ENCODE results near the gene SCP2D1.
"Not testable (repeated sequence)": the region's sequence is repeated elsewhere in the genome, so short reads cannot be mapped to it uniquely, and the experiment has no call there.

The SCP2D1 gene

GRCh38 chr20:18813483-18813882 is at the start of gene SCP2D1:
SCP2D1 (plus strand) TSS chr20:18813783; CDS start chr20:18813816, 33 bp downstream.
- Histone ChIP-seq H3K4me1 (ENCODE audit: control insufficient read depth, insufficient read depth, low read length) (no peaks in the 10 kb centered on the region), H3K9ac (ENCODE audit: low read length) (no peak within 1 kb of the TSS)

DNA sequence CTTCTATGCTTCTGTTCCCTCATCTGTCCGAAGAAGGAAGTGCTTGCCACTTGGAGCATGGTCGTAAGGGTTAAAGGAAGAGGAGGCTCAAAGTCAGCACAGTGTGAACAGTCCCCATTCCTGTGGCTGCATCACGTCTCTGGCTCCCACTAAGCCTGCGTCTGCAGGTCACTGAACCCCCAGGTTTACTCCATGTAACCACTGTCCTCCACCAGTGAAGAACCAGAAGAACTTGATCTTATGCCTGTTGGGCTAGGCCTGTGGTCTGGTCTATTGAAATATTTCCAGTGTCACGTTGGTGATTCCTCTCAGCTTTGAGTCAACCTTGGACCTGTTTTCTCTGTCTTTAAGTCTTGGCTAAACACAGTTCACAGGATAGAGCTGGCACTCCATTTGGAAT is 45.9 kb upstream of the SCP2D1 start:
- Histone ChIP-seq H3K9me3 (ENCODE audit: control insufficient read depth, insufficient read depth, low read depth, low read length) (no peaks in the 10 kb centered on the region), H3K27ac (ENCODE audit: low read depth, low read length) (no peak overlapping the region), H3K9ac (ENCODE audit: low read length) (no peak overlapping the region), H3K4me1 (ENCODE audit: control insufficient read depth, insufficient read depth, low read length) (no peaks in the 10 kb centered on the region), H3K36me3 (ENCODE audit: control insufficient read depth, insufficient read depth, low read length) (0 out of 2 replicates have a peak, but pooled peaks cover 3% of the 10 kb centered on the region), H3K4me3 (ENCODE audit: low read depth, low read length) (no peak overlapping the region), H3K27me3 (ENCODE audit: control insufficient read depth, insufficient read depth, low read length) (no peaks in the 10 kb centered on the region)

More at GRCh38 chr20:18813483-18813882, at the start of gene SCP2D1:
- Histone ChIP-seq H3K27me3 (ENCODE audit: control insufficient read depth, insufficient read depth, low read length) (no peaks in the 10 kb centered on the region; the same call in 1 of the 2 replicates), H3K27ac (ENCODE audit: low read depth, low read length) (no peak within 1 kb of the TSS), H3K4me3 (ENCODE audit: low read depth, low read length) (no peak within 1 kb of the TSS), H3K36me3 (ENCODE audit: control insufficient read depth, insufficient read depth, low read length) (no peaks in the 10 kb centered on the region), H3K9me3 (ENCODE audit: control insufficient read depth, insufficient read depth, low read depth, low read length) (no peaks in the 10 kb centered on the region)

GRCh38 chr20:18773566-18773965 is 40.0 kb upstream of the SCP2D1 start:
- H3K9ac ChIP-seq (ENCODE audit: low read length) = no peak overlapping the region
- no peak overlapping the region for H3K4me3 ChIP-seq (ENCODE audit: low read depth, low read length)
- no peak overlapping the region for H3K27ac ChIP-seq (ENCODE audit: low read depth, low read length)
- H3K9me3 ChIP-seq (ENCODE audit: control insufficient read depth, insufficient read depth, low read depth, low read length) = no peaks in the 10 kb centered on the region
- no peaks in the 10 kb centered on the region for H3K27me3 ChIP-seq (ENCODE audit: control insufficient read depth, insufficient read depth, low read length)
- no peaks in the 10 kb centered on the region for H3K36me3 ChIP-seq (ENCODE audit: control insufficient read depth, insufficient read depth, low read length)
- H3K4me1 ChIP-seq (ENCODE audit: control insufficient read depth, insufficient read depth, low read length) = no peaks in the 10 kb centered on the region

- Histone ChIP-seq H3K9me3 (ENCODE audit: control insufficient read depth, insufficient read depth, low read depth, low read length) (no peaks in the 10 kb centered on the region), H3K4me1 (ENCODE audit: control insufficient read depth, insufficient read depth, low read length) (no peaks in the 10 kb centered on the region), H3K4me3 (ENCODE audit: low read depth, low read length) (no peak overlapping the region), H3K9ac (ENCODE audit: low read length) (no peak overlapping the region), H3K27ac (ENCODE audit: low read depth, low read length) (no peak overlapping the region), H3K36me3 (ENCODE audit: control insufficient read depth, insufficient read depth, low read length) (no peaks in the 10 kb centered on the region), H3K27me3 (ENCODE audit: control insufficient read depth, insufficient read depth, low read length) (no peaks in the 10 kb centered on the region)
Measured at GRCh38 chr20:18774207-18774606, 39.4 kb upstream of the SCP2D1 start.

- no peaks in the 10 kb centered on the region for H3K27me3 ChIP-seq (ENCODE audit: control insufficient read depth, insufficient read depth, low read length)
Measured at GRCh38 chr20:18775633-18776032, 38.0 kb upstream of the SCP2D1 start.

GRCh38 chr20:18778690-18779392 is 34.7 kb upstream of the SCP2D1 start:
- no peaks in the 10 kb centered on the region for H3K36me3 ChIP-seq (ENCODE audit: control insufficient read depth, insufficient read depth, low read length)

More at GRCh38 chr20:18775633-18776032, 38.0 kb upstream of the SCP2D1 start:
- Histone ChIP-seq H3K9ac (ENCODE audit: low read length) (no peak overlapping the region), H3K9me3 (ENCODE audit: control insufficient read depth, insufficient read depth, low read depth, low read length) (no peaks in the 10 kb centered on the region), H3K4me3 (ENCODE audit: low read depth, low read length) (no peak overlapping the region), H3K27ac (ENCODE audit: low read depth, low read length) (no peak overlapping the region), H3K4me1 (ENCODE audit: control insufficient read depth, insufficient read depth, low read length) (no peaks in the 10 kb centered on the region), H3K36me3 (ENCODE audit: control insufficient read depth, insufficient read depth, low read length) (no peaks in the 10 kb centered on the region)

DNA sequence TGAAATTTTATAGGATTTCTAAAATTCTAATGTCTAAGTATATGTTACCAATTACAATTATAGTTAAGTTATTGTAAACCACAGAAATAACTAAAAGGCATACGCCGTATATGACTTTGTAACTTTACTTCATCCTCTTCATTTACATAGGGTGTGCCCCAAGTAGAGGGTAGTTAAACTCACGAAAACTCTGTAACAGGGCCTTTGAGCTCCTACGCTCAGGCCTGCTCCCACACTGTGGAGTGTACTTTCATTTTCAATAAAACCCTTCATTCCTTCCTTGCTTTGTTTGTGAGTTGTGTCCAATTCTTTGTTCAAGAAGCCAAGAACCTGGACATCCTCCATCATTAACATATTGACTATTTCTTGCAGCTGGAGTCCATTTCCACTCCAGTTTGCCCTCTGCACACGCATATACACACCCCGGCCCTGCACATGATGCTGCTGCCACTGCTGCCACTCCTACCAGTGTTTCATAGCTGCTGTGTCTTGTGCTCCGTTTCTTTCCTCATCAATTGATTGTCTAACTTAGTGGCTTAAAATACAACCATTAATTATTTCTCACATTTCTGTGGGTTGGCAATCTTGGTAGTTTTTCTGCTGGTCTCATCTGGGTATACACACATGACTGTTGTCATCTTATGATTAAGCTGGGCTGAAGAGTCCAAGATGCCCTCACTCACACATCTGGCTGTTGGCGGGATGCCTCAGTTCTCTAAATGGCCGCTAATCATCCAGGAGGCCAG is 33.0 kb upstream of the SCP2D1 start:
- H3K36me3 ChIP-seq (ENCODE audit: control insufficient read depth, insufficient read depth, low read length) = no peaks in the 10 kb centered on the region
- H3K9ac ChIP-seq (ENCODE audit: low read length) = no peak overlapping the region
- H3K9me3 ChIP-seq (ENCODE audit: control insufficient read depth, insufficient read depth, low read depth, low read length) = 0 out of 2 replicates have a peak, but pooled peaks cover under 1% of the 10 kb centered on the region
- H3K27me3 ChIP-seq (ENCODE audit: control insufficient read depth, insufficient read depth, low read length) = no peaks in the 10 kb centered on the region
- no peak overlapping the region for H3K27ac ChIP-seq (ENCODE audit: low read depth, low read length)
- no peaks in the 10 kb centered on the region for H3K4me1 ChIP-seq (ENCODE audit: control insufficient read depth, insufficient read depth, low read length)
- H3K4me3 ChIP-seq (ENCODE audit: low read depth, low read length) = no peak overlapping the region

More at GRCh38 chr20:18778690-18779392, 34.7 kb upstream of the SCP2D1 start:
- Histone ChIP-seq H3K4me3 (ENCODE audit: low read depth, low read length) (no peak overlapping the region), H3K27ac (ENCODE audit: low read depth, low read length) (no peak overlapping the region), H3K4me1 (ENCODE audit: control insufficient read depth, insufficient read depth, low read length) (no peaks in the 10 kb centered on the region), H3K27me3 (ENCODE audit: control insufficient read depth, insufficient read depth, low read length) (no peaks in the 10 kb centered on the region), H3K9ac (ENCODE audit: low read length) (no peak overlapping the region), H3K9me3 (ENCODE audit: control insufficient read depth, insufficient read depth, low read depth, low read length) (no peaks in the 10 kb centered on the region)

DNA sequence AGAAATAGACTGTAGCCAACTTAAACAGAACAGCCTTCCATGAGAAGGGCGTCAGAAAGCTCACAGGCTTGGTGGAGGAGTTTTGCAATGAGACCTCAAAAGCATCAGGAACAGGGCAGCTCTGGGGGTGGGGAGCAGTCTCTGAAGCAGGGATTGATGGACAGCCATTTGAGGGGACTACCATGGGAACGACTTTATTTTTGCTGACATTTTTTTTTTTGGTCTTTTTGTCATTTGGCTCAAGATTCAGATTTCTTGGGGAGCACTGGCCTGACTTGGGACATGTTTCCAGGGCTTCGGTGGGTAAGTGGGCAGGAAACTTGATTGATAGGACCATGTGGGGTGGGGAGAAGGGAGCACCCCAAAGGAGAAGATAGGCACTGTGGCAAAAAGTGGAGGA is 32.1 kb upstream of the SCP2D1 start:
- H3K27me3 ChIP-seq (ENCODE audit: control insufficient read depth, insufficient read depth, low read length) = no peaks in the 10 kb centered on the region
- H3K36me3 ChIP-seq (ENCODE audit: control insufficient read depth, insufficient read depth, low read length) = no peaks in the 10 kb centered on the region
- no peak overlapping the region for H3K4me3 ChIP-seq (ENCODE audit: low read depth, low read length)
- H3K27ac ChIP-seq (ENCODE audit: low read depth, low read length) = no peak overlapping the region
- H3K9ac ChIP-seq (ENCODE audit: low read length) = no peak overlapping the region
- 0 out of 2 replicates have a peak, but pooled peaks cover 4% of the 10 kb centered on the region for H3K9me3 ChIP-seq (ENCODE audit: control insufficient read depth, insufficient read depth, low read depth, low read length)
- H3K4me1 ChIP-seq (ENCODE audit: control insufficient read depth, insufficient read depth, low read length) = no peaks in the 10 kb centered on the region

DNA sequence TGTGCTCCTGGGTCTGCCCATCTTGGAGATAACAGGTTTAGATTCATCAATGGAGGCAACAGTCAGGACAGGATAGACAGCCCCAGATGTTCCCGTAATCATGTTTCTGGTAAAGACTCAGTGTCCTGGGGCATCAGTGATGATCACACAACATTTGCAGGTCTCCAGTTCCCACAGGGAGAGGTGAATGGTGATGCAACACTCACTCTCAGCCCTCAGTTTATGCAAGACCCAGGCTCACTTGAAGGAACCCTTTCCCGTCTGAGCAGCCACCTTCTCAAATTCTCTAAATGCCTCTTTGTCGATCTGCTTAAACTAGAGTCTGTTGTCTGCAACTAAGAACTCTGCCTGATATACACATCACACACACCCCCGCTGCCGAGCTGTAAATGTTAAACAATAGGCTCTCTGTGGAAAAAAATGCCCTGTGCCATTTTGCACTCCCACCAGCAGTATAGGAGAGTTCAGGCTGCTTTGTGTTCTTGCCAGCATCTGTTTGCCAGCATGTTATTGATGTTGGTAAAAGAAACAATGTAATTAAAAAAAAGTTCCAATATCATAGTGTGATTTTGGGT is 30.1 kb upstream of the SCP2D1 start:
- no peaks in the 10 kb centered on the region for H3K4me1 ChIP-seq (ENCODE audit: control insufficient read depth, insufficient read depth, low read length)
- no peaks in the 10 kb centered on the region for H3K36me3 ChIP-seq (ENCODE audit: control insufficient read depth, insufficient read depth, low read length)

GRCh38 chr20:18787046-18787445 is 26.5 kb upstream of the SCP2D1 start:
- H3K36me3 ChIP-seq (ENCODE audit: control insufficient read depth, insufficient read depth, low read length); H3K9me3 ChIP-seq (ENCODE audit: control insufficient read depth, insufficient read depth, low read depth, low read length); H3K27ac ChIP-seq (ENCODE audit: low read depth, low read length); H3K4me1 ChIP-seq (ENCODE audit: control insufficient read depth, insufficient read depth, low read length); H3K9ac ChIP-seq (ENCODE audit: low read length); H3K4me3 ChIP-seq (ENCODE audit: low read depth, low read length): not testable (repeated sequence)
- H3K27me3 ChIP-seq (ENCODE audit: control insufficient read depth, insufficient read depth, low read length) = peaks cover 27% of the 10 kb centered on the region; the same call in 1 of the 2 replicates

More for the DNA sequence above, 30.1 kb upstream of the SCP2D1 start:
- Histone ChIP-seq H3K4me3 (ENCODE audit: low read depth, low read length) (no peak overlapping the region), H3K9ac (ENCODE audit: low read length) (no peak overlapping the region), H3K9me3 (ENCODE audit: control insufficient read depth, insufficient read depth, low read depth, low read length) (0 out of 2 replicates have a peak, but pooled peaks cover 4% of the 10 kb centered on the region), H3K27me3 (ENCODE audit: control insufficient read depth, insufficient read depth, low read length) (no peaks in the 10 kb centered on the region), H3K27ac (ENCODE audit: low read depth, low read length) (no peak overlapping the region)

DNA sequence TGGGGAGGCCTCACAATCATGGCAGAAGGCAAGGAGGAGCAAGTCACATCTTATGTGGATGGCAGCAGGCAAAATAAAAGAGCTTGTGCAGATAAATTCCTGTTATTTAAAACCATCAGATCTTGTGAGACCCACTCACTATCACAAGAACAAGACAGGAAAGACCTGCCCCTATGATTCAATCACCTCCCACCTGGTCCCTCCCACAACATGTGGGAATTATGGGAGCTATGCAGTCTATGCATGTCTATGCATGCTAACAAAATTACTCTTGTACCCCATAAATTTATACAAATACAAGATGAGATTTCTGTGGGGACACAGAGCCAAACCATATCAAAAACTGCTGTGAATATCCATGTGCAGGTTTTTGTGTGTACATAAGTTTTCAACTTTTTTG is 25.6 kb upstream of the SCP2D1 start:
- no peaks in the 10 kb centered on the region for H3K36me3 ChIP-seq (ENCODE audit: control insufficient read depth, insufficient read depth, low read length)

More for the DNA sequence above, 25.6 kb upstream of the SCP2D1 start:
- Histone ChIP-seq H3K27me3 (ENCODE audit: control insufficient read depth, insufficient read depth, low read length) (peaks cover 27% of the 10 kb centered on the region; the same call in 1 of the 2 replicates), H3K27ac (ENCODE audit: low read depth, low read length) (no peak overlapping the region), H3K9ac (ENCODE audit: low read length) (no peak overlapping the region), H3K9me3 (ENCODE audit: control insufficient read depth, insufficient read depth, low read depth, low read length) (0 out of 2 replicates have a peak, but pooled peaks cover 4% of the 10 kb centered on the region), H3K4me1 (ENCODE audit: control insufficient read depth, insufficient read depth, low read length) (no peaks in the 10 kb centered on the region), H3K4me3 (ENCODE audit: low read depth, low read length) (no peak overlapping the region)

All from HUES6 (cell line).